Large intestine (tissue), 3 donors: ENCODE measurements around the gene PPFIA4. TPM values are rescaled to one million over a fixed set of nuclear protein-coding genes. Genes with fewer than 3 reads are reported as not detected.
"Not testable (repeated sequence)": the region's sequence is repeated elsewhere in the genome, so short reads cannot be mapped to it uniquely, and the experiment has no call there.

Source experiments
- DNase-seq, 2 donors: peaks; one replicate each; pipeline versions ENCODE4 v3.0.0 to v3.0.0-alpha.2; 2013
- H3K27ac ChIP-seq: one replicate; pipeline ENCODE4 v1.5.1; 2013; ENCODE audit warnings: low read length
- H3K27me3 ChIP-seq: 2 replicates; pipeline ENCODE4 v1.6.1; 2013; ENCODE audit warnings: low read length; ENCODE audit not compliant: control insufficient read depth, insufficient read depth
- H3K36me3 ChIP-seq: 2 replicates; pipeline ENCODE4 v1.6.1; 2013; ENCODE audit warnings: low read length; ENCODE audit not compliant: control insufficient read depth, insufficient read depth
- H3K4me1 ChIP-seq: one replicate; pipeline ENCODE4 v1.6.1; 2013; ENCODE audit warnings: low read length; ENCODE audit not compliant: control insufficient read depth, insufficient read depth
- H3K4me3 ChIP-seq: one replicate; pipeline ENCODE4 v1.5.1; 2013; ENCODE audit warnings: low read length
- H3K9me3 ChIP-seq: one replicate; pipeline ENCODE4 v1.6.1; 2013; ENCODE audit warnings: mild to moderate bottlenecking, low read depth, low read length, moderate library complexity; ENCODE audit not compliant: control insufficient read depth
- WGBS: methylation state at CpG from one replicate; pipeline ENCODE4 v1.1.5; 2013; ENCODE audit warnings: low lambda C conversion rate; ENCODE audit not compliant: insufficient coverage; 5-methylcytosine and 5-hydroxymethylcytosine counted together
- polyA plus RNA-seq: library from polyadenylated mRNA; unstranded; fragments of 120-200 nt; gene quantifications from one replicate; pipeline ENCODE4 v1.2.1, GENCODE V29; 2013

The PPFIA4 gene
- polyA plus RNA-seq, 1 donor, result 4.1 TPM

- Histone ChIP-seq H3K4me3 (no peak overlapping the region), H3K27me3 (peaks cover 17% of the 10 kb centered on the region), H3K36me3 (no peaks in the 10 kb centered on the region), H3K27ac (no peak overlapping the region), H3K4me1 (no peaks in the 10 kb centered on the region), H3K9me3 (no peaks in the 10 kb centered on the region)
- DNase-seq, result no peak
- 60% methylated on average over 1 of the region's 3 CpGs for WGBS
These were observed 31.5 kb upstream of the PPFIA4 start for GRCh38 chr1:202994756-202995155.

- WGBS, result 75% methylated on average over 3 of the region's 14 CpGs
These were observed 27.2 kb upstream of the PPFIA4 start for GRCh38 chr1:202998836-202999750.

GRCh38 chr1:203000217-203000944 lies 25.9 kb upstream of the PPFIA4 start:
- no peak for DNase-seq
- H3K27me3 ChIP-seq, result peaks cover 4% of the 10 kb centered on the region
- H3K27ac ChIP-seq, result no peak overlapping the region
- H3K9me3 ChIP-seq, result no peaks in the 10 kb centered on the region
- H3K4me1 ChIP-seq, result no peaks in the 10 kb centered on the region
- no peak overlapping the region for H3K4me3 ChIP-seq
- WGBS, result 60% methylated on average over 1 of the region's 3 CpGs
- no peaks in the 10 kb centered on the region for H3K36me3 ChIP-seq

More at GRCh38 chr1:202998836-202999750, 27.2 kb upstream of the PPFIA4 start:
- Histone ChIP-seq H3K9me3 (no peaks in the 10 kb centered on the region), H3K36me3 (no peaks in the 10 kb centered on the region), H3K27ac (no peak overlapping the region), H3K4me1 (no peaks in the 10 kb centered on the region), H3K27me3 (peaks cover 8% of the 10 kb centered on the region), H3K4me3 (no peak overlapping the region)
- peak; percentile 21 to 27 for DNase-seq

- Histone ChIP-seq H3K27ac (no peak overlapping the region), H3K4me1 (peaks cover 7% of the 10 kb centered on the region), H3K27me3 (peaks cover 2% of the 10 kb centered on the region), H3K36me3 (no peaks in the 10 kb centered on the region), H3K9me3 (no peaks in the 10 kb centered on the region), H3K4me3 (no peak overlapping the region)
- peak in 1 of 2 donors; percentile 28 for DNase-seq
- no CpG with 5 or more reads among the region's 9 CpGs for WGBS
These were observed 24.3 kb upstream of the PPFIA4 start for GRCh38 chr1:203001986-203002385.

- peaks cover 7% of the 10 kb centered on the region for H3K4me1 ChIP-seq
- no peak for DNase-seq
- no peaks in the 10 kb centered on the region for H3K36me3 ChIP-seq
- H3K27me3 ChIP-seq, result no peaks in the 10 kb centered on the region
- no peaks in the 10 kb centered on the region for H3K9me3 ChIP-seq
- H3K4me3 ChIP-seq, result no peak overlapping the region
- no peak overlapping the region for H3K27ac ChIP-seq
- no CpG with 5 or more reads among the region's 1 CpG for WGBS
These were observed 23.3 kb upstream of the PPFIA4 start for GRCh38 chr1:203002951-203003350.

- not testable (repeated sequence) for H3K4me1 ChIP-seq, H3K9me3 ChIP-seq, H3K27me3 ChIP-seq, H3K27ac ChIP-seq
- Histone ChIP-seq H3K4me3 (peak overlapping the region; percentile 87), H3K36me3 (peaks cover 12% of the 10 kb centered on the region)
- 50% methylated on average over 2 of the region's 17 CpGs for WGBS
- DNase-seq, result peak in 1 of 2 donors; percentile 56
These were observed 20.7 kb upstream of the PPFIA4 start for GRCh38 chr1:203005395-203006142.

- peaks cover 5% of the 10 kb centered on the region for H3K9me3 ChIP-seq
- H3K27ac ChIP-seq, result peak within 1 kb of the TSS; percentile 99
- H3K4me3 ChIP-seq, result peak within 1 kb of the TSS; percentile 87
- H3K4me1 ChIP-seq, result peaks cover 10% of the 10 kb centered on the region
- no CpG with 5 or more reads among the region's 78 CpGs for WGBS
- H3K36me3 ChIP-seq, result peaks cover 21% of the 10 kb centered on the region
- DNase-seq, result peak; percentile 98
- no peaks in the 10 kb centered on the region for H3K27me3 ChIP-seq
These were observed 19.1 kb upstream of the PPFIA4 start, which contains the start of gene TMEM183A for GRCh38 chr1:203006948-203007871. TSS of gene TMEM183A (plus strand) at chr1:203007374. CDS start at chr1:203007466, 92 bp downstream.

- Histone ChIP-seq H3K27ac (no peak overlapping the region), H3K4me3 (no peak overlapping the region), H3K36me3 (peaks cover 37% of the 10 kb centered on the region), H3K9me3 (peaks cover 5% of the 10 kb centered on the region), H3K4me1 (peaks cover 10% of the 10 kb centered on the region), H3K27me3 (no peaks in the 10 kb centered on the region)
- WGBS, result 100% methylated on average over 2 of the region's 3 CpGs
- DNase-seq, result no peak
These were observed 17.1 kb upstream of the PPFIA4 start for GRCh38 chr1:203009185-203009584.

GRCh38 chr1:203011582-203011981 lies 14.7 kb upstream of the PPFIA4 start:
- Histone ChIP-seq H3K27me3 (no peaks in the 10 kb centered on the region), H3K27ac (no peak overlapping the region), H3K4me1 (peaks cover 3% of the 10 kb centered on the region), H3K4me3 (no peak overlapping the region), H3K9me3 (peaks cover 5% of the 10 kb centered on the region), H3K36me3 (peaks cover 60% of the 10 kb centered on the region)
- WGBS, result 33% methylated on average over 3 of the region's 5 CpGs
- DNase-seq, result no peak
